ENCODE data around the gene P2RY6. TPM values are rescaled to one million over a fixed set of nuclear protein-coding genes. Genes with fewer than 3 reads are reported as not detected.

Gene P2RY6
- total RNA-seq, 1 experiment from 2014 or later = 0.15 TPM

GRCh38 chr11:73326929-73327811, 55.0 kb downstream of the P2RY6 start:
- Histone ChIP-seq H3K9me3 (ENCODE audit: control insufficient read depth in 1 of 2, insufficient read depth in 1 of 2, low read depth in 1 of 2, low read length in 2 of 2) (no peaks in the 10 kb centered on the region), H3K79me2 (ENCODE audit: insufficient read depth, low read length) (0 out of 2 replicates have a peak, but pooled peaks cover 3% of the 10 kb centered on the region), H3K4me3 (replicated peaks in 1 of 2; ENCODE audit: low read depth in 1 of 2, low read length in 2 of 2) (no peak overlapping the region), H2AFZ (ENCODE audit: low read depth, low read length, poor library complexity, severe bottlenecking) (no peak overlapping the region), H3K27me3 (ENCODE audit: insufficient read depth, low read length) (no peaks in the 10 kb centered on the region), H4K20me1 (ENCODE audit: insufficient read depth) (no peaks in the 10 kb centered on the region), H3K36me3 (ENCODE audit: control insufficient read depth in 1 of 2, insufficient read depth in 2 of 2, low read length in 2 of 2) (no peaks in the 10 kb centered on the region), H3K4me2 (ENCODE audit: low read length) (peak overlapping the region; percentile 53), H3K4me1 (ENCODE audit: control insufficient read depth in 1 of 2, insufficient read depth in 2 of 2, low read length in 2 of 2) (peaks cover 43 to 61% of the 10 kb centered on the region in 2 experiments), H3K27ac (ENCODE audit: low read depth, low read length) (no peak overlapping the region), H3K9ac (ENCODE audit: low read length) (peak overlapping the region; percentile 17), H3K9me2 (ENCODE audit: insufficient read depth) (no peaks in the 10 kb centered on the region)
- intact Hi-C loops (cut with micrococcal nuclease) = no loop called here
- ATAC-seq (no peak; the same call in 1 of the 2 replicates), DNase-seq (ENCODE audit: low read depth, low spot score) (no peak)
- TF ChIP-seq YY1 (IDR thresholded peaks at IDR 0.05; ENCODE audit: extremely low read depth, insufficient replicate concordance, low read depth, low read length) = no peak
- TF ChIP-seq ELF1 (IDR thresholded peaks at IDR 0.05; ENCODE audit: borderline replicate concordance, low read depth) = no peak
- ChIA-PET RAD21 (ENCODE audit: low non-redundant PET in 1 of 2, low total read pairs in 2 of 2, uncharacterized antibody in 2 of 2, unreplicated experiment in 2 of 2) (no interaction called here), POLR2A (interaction anchor here (0.9 to 1.8 kb wide), 2 partner anchors 8 to 18 kb away, joined by 3 to 4 read pairs; no protein-coding TSS in a partner anchor), CTCF (interaction anchor here (1.0 to 6.3 kb wide), 4 partner anchors 8 to 66 kb away, joined by 3 to 28 read pairs (median 11); no protein-coding TSS in a partner anchor)
- BruUV-seq (replicated peaks) = no TSS peak

DNA sequence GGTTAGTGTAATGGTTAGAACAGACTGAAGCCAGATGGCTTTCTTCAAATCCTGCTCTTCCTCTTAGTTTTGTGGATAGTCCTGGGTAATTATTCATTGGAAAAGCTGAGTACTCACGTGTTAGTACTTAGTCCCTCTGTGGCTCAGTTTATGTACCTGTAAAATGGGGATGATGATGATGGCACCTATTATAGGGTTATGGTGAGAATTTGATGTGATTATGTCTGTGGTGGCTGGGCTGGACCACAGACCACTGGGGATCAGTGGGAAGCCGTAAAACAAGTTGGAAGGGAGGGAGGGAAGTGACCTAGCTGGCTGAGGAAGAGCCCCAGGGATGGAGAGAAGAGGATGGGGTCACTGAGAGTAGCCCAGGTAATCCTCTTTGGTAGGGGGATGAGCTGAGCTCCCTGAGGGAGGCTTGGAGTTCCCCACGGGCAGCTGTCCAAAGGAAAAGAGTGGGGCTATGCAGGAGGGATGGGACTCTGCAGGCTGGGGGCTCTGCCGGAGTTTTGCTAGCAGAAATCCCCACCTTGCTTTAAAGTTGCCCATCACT, 55.8 kb downstream of the P2RY6 start:
- H3K4me3 ChIP-seq (replicated peaks in 1 of 2; ENCODE audit: low read depth in 1 of 2, low read length in 2 of 2) = no peak overlapping the region
- intact Hi-C loops (cut with micrococcal nuclease) = no loop called here
- no TSS peak for BruUV-seq (replicated peaks)
- peak overlapping the region; percentile 53 for H3K4me2 ChIP-seq (ENCODE audit: low read length)
- H4K20me1 ChIP-seq (ENCODE audit: insufficient read depth) = no peaks in the 10 kb centered on the region
- H3K9ac ChIP-seq (ENCODE audit: low read length) = no peak overlapping the region
- H2AFZ ChIP-seq (ENCODE audit: low read depth, low read length, poor library complexity, severe bottlenecking) = no peak overlapping the region
- H3K27me3 ChIP-seq (ENCODE audit: insufficient read depth, low read length) = no peaks in the 10 kb centered on the region
- CTCF ChIA-PET = interaction anchor here (1.0 to 6.3 kb wide), 4 partner anchors 7 to 65 kb away, joined by 3 to 28 read pairs (median 11); no protein-coding TSS in a partner anchor
- H3K9me2 ChIP-seq (ENCODE audit: insufficient read depth) = no peaks in the 10 kb centered on the region
- TF ChIP-seq SP1 (IDR thresholded peaks at IDR 0.05; ENCODE audit: low read depth) = no peak
- no peak for TF ChIP-seq EZH2 (IDR thresholded peaks at IDR 0.05)
- TF ChIP-seq ZBTB33 (IDR thresholded peaks at IDR 0.05; ENCODE audit: extremely low read depth, insufficient replicate concordance, low read length) = no peak
- no peak for TF ChIP-seq CEBPB (IDR thresholded peaks at IDR 0.05; ENCODE audit: low read depth)
- TF ChIP-seq POLR2A (IDR thresholded peaks at IDR 0.05; ENCODE audit: borderline replicate concordance, extremely low read depth, insufficient read depth, insufficient read length) = no peak
- no peak for TF ChIP-seq SIN3A (IDR thresholded peaks at IDR 0.05; ENCODE audit: low read depth)
- no peak for TF ChIP-seq FOSL1 (IDR thresholded peaks at IDR 0.05; ENCODE audit: low read depth)
- no peak for TF ChIP-seq YY1 (IDR thresholded peaks at IDR 0.05; ENCODE audit: extremely low read depth, insufficient replicate concordance, low read depth, low read length)
- TF ChIP-seq CBX3 (IDR thresholded peaks at IDR 0.05; ENCODE audit: low read depth) = no peak
- no peaks in the 10 kb centered on the region for H3K36me3 ChIP-seq (ENCODE audit: control insufficient read depth in 1 of 2, insufficient read depth in 2 of 2, low read length in 2 of 2)
- POLR2A ChIA-PET = interaction anchor here (0.9 to 1.8 kb wide), 2 partner anchors 8 to 19 kb away, joined by 3 to 4 read pairs; no protein-coding TSS in a partner anchor
- 0 out of 2 replicates have a peak, but pooled peaks cover 3% of the 10 kb centered on the region for H3K79me2 ChIP-seq (ENCODE audit: insufficient read depth, low read length)
- peaks cover 37 to 54% of the 10 kb centered on the region in 2 experiments for H3K4me1 ChIP-seq (ENCODE audit: control insufficient read depth in 1 of 2, insufficient read depth in 2 of 2, low read length in 2 of 2)
- ATAC-seq = no peak
- RAD21 ChIA-PET (ENCODE audit: low non-redundant PET in 1 of 2, low total read pairs in 2 of 2, uncharacterized antibody in 2 of 2, unreplicated experiment in 2 of 2) = no interaction called here
- no peak overlapping the region for H3K27ac ChIP-seq (ENCODE audit: low read depth, low read length)
- H3K9me3 ChIP-seq (ENCODE audit: control insufficient read depth in 1 of 2, insufficient read depth in 1 of 2, low read depth in 1 of 2, low read length in 2 of 2) = no peaks in the 10 kb centered on the region
- no peak for DNase-seq (ENCODE audit: low read depth, low spot score)

All from HCT116 (cell line).